T-helper 17 cell (primary cell): ENCODE measurements around the gene CCL22. TPM values are rescaled to one million over a fixed set of nuclear protein-coding genes. Genes with fewer than 3 reads are reported as not detected.
"Not testable (repeated sequence)": the region's sequence is repeated elsewhere in the genome, so short reads cannot be mapped to it uniquely, and the experiment has no call there.

Experiments
- ATAC-seq: fragments of 150-1000 bp; cut with Tn5 transposase; 2 replicates; pipeline ENCODE4 v1.10.0; 2021; ENCODE audit warnings: mild to moderate bottlenecking, moderate library complexity
- DNase-seq, 3 donors: peaks; one replicate each; pipeline versions ENCODE4 v3.0.0 to v3.0.0-alpha.2; 2020 to 2021
- H3K9me3 ChIP-seq: one replicate; pipeline ENCODE4 v1.7.0; 2013; ENCODE audit warnings: low read length, mild to moderate bottlenecking; ENCODE audit not compliant: control insufficient read depth, poor library complexity, severe bottlenecking
- H3K27ac Mint-ChIP-seq: one replicate; pipeline ENCODE4 v1.8.0; 2022; ENCODE audit warnings: mild to moderate bottlenecking, moderate library complexity, mixed read lengths
- H3K27me3 Mint-ChIP-seq: one replicate; pipeline ENCODE4 v1.8.0; 2022; ENCODE audit warnings: mixed read lengths
- H3K36me3 Mint-ChIP-seq: one replicate; pipeline ENCODE4 v1.8.0; 2022; ENCODE audit warnings: low read depth, mixed read lengths
- H3K4me1 Mint-ChIP-seq: one replicate; pipeline ENCODE4 v1.8.0; 2022; ENCODE audit warnings: mild to moderate bottlenecking, mixed read lengths
- H3K4me3 Mint-ChIP-seq: one replicate; pipeline ENCODE4 v1.8.0; 2022; ENCODE audit warnings: mild to moderate bottlenecking, moderate library complexity, mixed read lengths
- total RNA-seq, 4 donors: library from RNA in 2 of 4; stranded (reverse) in 2 of 4; gene quantifications; one replicate each; pipeline ENCODE4 v1.2.3 and lab custom pipeline; 2022 to 2026

The CCL22 gene
- total RNA-seq, 2 donors from 2014 or later, result not detected

DNA sequence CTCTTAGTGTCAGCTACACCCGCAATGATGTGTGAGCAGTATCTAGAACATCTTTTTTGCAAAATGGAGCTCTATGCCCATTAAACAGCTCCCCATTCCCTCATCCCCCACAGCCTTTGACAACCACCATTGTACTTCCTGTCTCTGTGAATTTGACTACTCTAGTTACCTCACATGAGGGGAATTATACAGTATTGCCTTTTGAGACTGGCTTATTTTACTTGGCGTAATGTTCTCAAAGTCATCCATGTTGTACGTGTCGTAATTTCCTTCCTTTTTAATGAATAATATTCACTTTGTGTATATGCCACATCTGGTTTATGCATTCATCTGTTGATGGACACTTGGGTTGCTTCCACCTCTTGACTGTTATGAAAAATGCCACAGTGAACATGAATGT, 23.2 kb upstream of the CCL22 start:
- H3K4me1 Mint-ChIP-seq, result peaks cover 3% of the 10 kb centered on the region
- DNase-seq (no peak), ATAC-seq (no peak)
- H3K27me3 Mint-ChIP-seq, result peaks cover 16% of the 10 kb centered on the region
- no peak overlapping the region for H3K4me3 Mint-ChIP-seq
- no peaks in the 10 kb centered on the region for H3K9me3 ChIP-seq
- H3K36me3 Mint-ChIP-seq, result peaks cover 2% of the 10 kb centered on the region
- no peak overlapping the region for H3K27ac Mint-ChIP-seq

DNA sequence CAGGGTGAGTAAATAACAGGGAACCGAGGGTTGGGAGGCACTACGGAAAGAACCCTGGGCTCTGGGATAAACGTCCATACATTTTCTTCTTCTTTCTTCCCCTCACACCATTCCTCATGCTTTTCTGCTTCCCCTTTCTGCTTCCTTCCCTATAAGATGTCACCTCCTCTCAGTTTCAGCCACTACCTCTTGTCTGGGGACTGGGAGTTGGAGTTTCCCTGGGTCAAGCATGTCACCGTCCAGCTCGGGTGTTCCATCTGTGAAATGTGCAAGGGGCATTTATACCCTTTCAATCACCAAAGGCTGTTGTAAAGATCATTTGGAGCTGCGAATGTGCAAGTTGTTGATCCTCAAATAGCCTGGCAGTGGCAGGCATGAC, 17.5 kb upstream of the CCL22 start:
- H3K4me3 Mint-ChIP-seq, result no peak overlapping the region

GRCh38 chr16:57341441-57342303, 16.9 kb upstream of the CCL22 start:
- ATAC-seq (no peak), DNase-seq (no peak)
- H3K4me1 Mint-ChIP-seq, result peaks cover 22% of the 10 kb centered on the region
- no peak overlapping the region for H3K4me3 Mint-ChIP-seq
- H3K27me3 Mint-ChIP-seq, result peaks cover 48% of the 10 kb centered on the region
- no peak overlapping the region for H3K27ac Mint-ChIP-seq
- H3K36me3 Mint-ChIP-seq, result peaks cover 5% of the 10 kb centered on the region
- H3K9me3 ChIP-seq, result no peaks in the 10 kb centered on the region

More for the DNA sequence above, 17.5 kb upstream of the CCL22 start:
- H3K9me3 ChIP-seq, result no peaks in the 10 kb centered on the region
- H3K27me3 Mint-ChIP-seq, result peaks cover 50% of the 10 kb centered on the region
- DNase-seq, result no peak
- H3K36me3 Mint-ChIP-seq, result peaks cover 5% of the 10 kb centered on the region
- no peak for ATAC-seq
- no peak overlapping the region for H3K27ac Mint-ChIP-seq
- H3K4me1 Mint-ChIP-seq, result peaks cover 22% of the 10 kb centered on the region

DNA sequence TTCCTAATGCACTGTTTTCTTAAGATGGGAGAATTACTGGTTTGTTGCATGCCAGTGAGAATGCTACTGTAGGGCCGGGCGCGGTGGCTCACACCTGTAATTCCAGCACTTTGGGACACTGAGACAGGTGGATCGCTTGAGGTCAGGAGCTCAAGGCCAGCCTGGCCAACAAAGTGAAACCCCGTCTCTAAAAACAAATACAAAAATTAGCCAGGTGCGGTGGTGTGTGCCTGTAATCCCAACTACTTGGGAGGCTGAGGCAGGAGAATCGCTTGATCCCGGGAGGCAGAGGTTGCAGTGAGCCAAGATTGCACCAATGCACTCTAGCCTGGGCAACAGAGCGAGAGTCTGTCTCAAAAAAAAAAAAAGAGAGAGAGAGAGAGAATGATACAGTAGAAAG, 16.0 kb upstream of the CCL22 start:
- DNase-seq, H3K27ac Mint-ChIP-seq, H3K4me3 Mint-ChIP-seq, ATAC-seq, H3K36me3 Mint-ChIP-seq, H3K9me3 ChIP-seq: not testable (repeated sequence)
- Mint-ChIP-seq H3K27me3 (peaks cover 48% of the 10 kb centered on the region), H3K4me1 (peaks cover 22% of the 10 kb centered on the region)

- peaks cover 7% of the 10 kb centered on the region for H3K36me3 Mint-ChIP-seq
- no peak overlapping the region for H3K27ac Mint-ChIP-seq
- DNase-seq (no peak), ATAC-seq (no peak)
- peaks cover 51% of the 10 kb centered on the region for H3K27me3 Mint-ChIP-seq
- H3K4me1 Mint-ChIP-seq, result peaks cover 22% of the 10 kb centered on the region
- H3K9me3 ChIP-seq, result no peaks in the 10 kb centered on the region
- no peak overlapping the region for H3K4me3 Mint-ChIP-seq
These were observed 15.4 kb upstream of the CCL22 start for GRCh38 chr16:57343221-57343620.

DNA sequence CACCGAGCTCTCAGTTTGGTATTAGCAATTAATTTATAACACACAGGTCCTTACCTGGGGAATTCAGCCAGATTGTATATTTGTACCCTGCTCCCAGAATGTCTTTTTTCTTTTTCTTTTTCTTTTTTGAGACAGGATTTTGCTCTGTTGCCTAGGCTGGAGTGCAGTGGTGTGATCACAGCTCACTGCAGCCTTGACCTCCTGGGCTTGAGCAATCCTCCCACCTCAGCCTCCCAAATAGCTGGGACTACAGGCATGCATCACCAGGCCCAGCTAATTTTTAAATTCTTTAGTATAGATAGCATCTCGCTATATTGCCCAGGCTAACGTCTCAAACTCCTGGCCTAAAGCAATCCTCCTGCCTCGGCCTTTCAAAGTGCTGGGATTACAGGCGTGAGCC, 14.5 kb upstream of the CCL22 start:
- not testable (repeated sequence) for H3K36me3 Mint-ChIP-seq, H3K9me3 ChIP-seq, DNase-seq, H3K27ac Mint-ChIP-seq, ATAC-seq, H3K4me3 Mint-ChIP-seq
- H3K4me1 Mint-ChIP-seq, result peaks cover 28% of the 10 kb centered on the region
- peaks cover 52% of the 10 kb centered on the region for H3K27me3 Mint-ChIP-seq

GRCh38 chr16:57345021-57345420, 13.6 kb upstream of the CCL22 start:
- no peak overlapping the region for H3K4me3 Mint-ChIP-seq
- peaks cover 31% of the 10 kb centered on the region for H3K4me1 Mint-ChIP-seq
- H3K27ac Mint-ChIP-seq, result no peak overlapping the region
- peaks cover 54% of the 10 kb centered on the region for H3K27me3 Mint-ChIP-seq
- no peaks in the 10 kb centered on the region for H3K9me3 ChIP-seq
- ATAC-seq (no peak), DNase-seq (no peak)
- peaks cover 5% of the 10 kb centered on the region for H3K36me3 Mint-ChIP-seq

- H3K27ac Mint-ChIP-seq, result no peak overlapping the region
- H3K9me3 ChIP-seq, result no peaks in the 10 kb centered on the region
- DNase-seq (no peak), ATAC-seq (no peak)
- peaks cover 55% of the 10 kb centered on the region for H3K27me3 Mint-ChIP-seq
- H3K4me3 Mint-ChIP-seq, result no peak overlapping the region
- peaks cover 32% of the 10 kb centered on the region for H3K4me1 Mint-ChIP-seq
- H3K36me3 Mint-ChIP-seq, result peaks cover 5% of the 10 kb centered on the region
These were observed 12.8 kb upstream of the CCL22 start for GRCh38 chr16:57345666-57346204.

DNA sequence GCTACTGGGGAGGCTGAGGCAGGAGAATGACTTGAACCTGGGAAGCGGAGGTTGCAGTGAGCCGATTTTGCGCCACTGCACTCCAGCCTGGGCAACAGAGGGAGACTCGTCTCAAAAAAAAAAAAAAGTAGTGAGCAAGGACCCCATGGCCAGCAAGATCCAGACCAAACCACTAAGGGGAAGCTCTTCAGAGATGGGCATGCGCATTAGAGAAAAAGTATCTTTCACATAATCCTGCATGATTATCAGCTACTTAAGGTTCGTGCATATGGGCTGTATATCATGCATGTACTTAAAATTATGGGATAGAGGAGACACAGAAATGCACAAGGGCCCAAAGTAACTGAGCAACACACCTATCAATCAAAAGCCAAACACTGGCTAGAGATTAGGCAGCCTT, 10.7 kb upstream of the CCL22 start:
- ATAC-seq (no peak), DNase-seq (no peak)
- H3K9me3 ChIP-seq, result no peaks in the 10 kb centered on the region
- H3K27me3 Mint-ChIP-seq, result peaks cover 38% of the 10 kb centered on the region
- H3K4me3 Mint-ChIP-seq, result no peak overlapping the region
- H3K4me1 Mint-ChIP-seq, result peaks cover 23% of the 10 kb centered on the region
- H3K27ac Mint-ChIP-seq, result no peak overlapping the region
- peaks cover 3% of the 10 kb centered on the region for H3K36me3 Mint-ChIP-seq

DNA sequence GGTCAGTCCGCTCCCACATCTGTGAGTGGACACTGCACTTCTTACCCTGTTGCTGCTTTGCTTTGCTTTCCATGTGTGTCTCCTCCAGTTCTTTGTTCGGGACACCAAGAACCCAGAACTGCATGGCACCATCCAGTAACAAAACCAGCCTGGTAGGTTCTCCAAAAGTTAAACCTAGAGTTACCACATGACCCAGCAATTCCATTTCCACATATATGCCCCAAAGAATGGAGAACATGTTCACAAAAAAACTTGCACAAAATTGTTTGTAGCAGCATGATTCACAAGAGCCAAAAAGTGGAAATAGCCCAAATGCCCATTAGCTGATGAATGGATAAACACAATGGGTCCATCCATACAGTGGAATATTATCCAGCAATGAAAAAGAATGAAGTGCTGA, 10.3 kb upstream of the CCL22 start:
- no peak overlapping the region for H3K27ac Mint-ChIP-seq
- H3K4me3 Mint-ChIP-seq, result no peak overlapping the region
- H3K9me3 ChIP-seq, result no peaks in the 10 kb centered on the region
- DNase-seq (no peak), ATAC-seq (no peak)
- peaks cover 3% of the 10 kb centered on the region for H3K36me3 Mint-ChIP-seq
- H3K4me1 Mint-ChIP-seq, result peaks cover 23% of the 10 kb centered on the region
- peaks cover 36% of the 10 kb centered on the region for H3K27me3 Mint-ChIP-seq

GRCh38 chr16:57349212-57350031, 9.2 kb upstream of the CCL22 start:
- Mint-ChIP-seq H3K4me1 (peaks cover 20% of the 10 kb centered on the region), H3K27me3 (peaks cover 29% of the 10 kb centered on the region), H3K36me3 (peaks cover 3% of the 10 kb centered on the region), H3K27ac (no peak overlapping the region), H3K4me3 (peak overlapping the region; percentile 12)
- DNase-seq (no peak), ATAC-seq (peak; percentile 92)
- H3K9me3 ChIP-seq, result no peaks in the 10 kb centered on the region

DNA sequence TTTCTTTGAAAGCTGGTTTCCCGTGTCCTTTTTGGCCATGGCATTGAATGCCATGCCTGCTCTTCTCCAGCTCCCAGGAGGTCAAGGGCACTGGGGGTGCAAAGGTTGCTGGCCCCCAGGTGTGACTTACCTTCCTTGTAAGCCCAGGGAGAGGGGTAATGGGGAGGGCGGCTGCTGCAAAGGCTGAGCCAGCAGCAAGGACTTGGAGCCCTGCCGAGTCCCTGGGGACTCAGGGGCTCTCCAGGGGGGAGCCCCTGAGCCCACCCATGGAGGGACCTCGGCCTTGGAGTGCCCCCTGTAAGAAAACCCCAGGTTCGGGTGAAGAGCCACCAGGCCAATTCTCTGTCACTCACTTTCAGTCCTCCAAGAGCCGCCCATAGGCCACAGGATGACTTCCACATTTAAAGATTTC, 5.9 kb upstream of the CCL22 start:
- ATAC-seq, result no peak
- Mint-ChIP-seq H3K36me3 (no peaks in the 10 kb centered on the region), H3K27ac (no peak overlapping the region), H3K4me1 (peaks cover 13% of the 10 kb centered on the region), H3K27me3 (peaks cover 29% of the 10 kb centered on the region), H3K4me3 (no peak overlapping the region)
- no peak for DNase-seq
- no peaks in the 10 kb centered on the region for H3K9me3 ChIP-seq

DNA sequence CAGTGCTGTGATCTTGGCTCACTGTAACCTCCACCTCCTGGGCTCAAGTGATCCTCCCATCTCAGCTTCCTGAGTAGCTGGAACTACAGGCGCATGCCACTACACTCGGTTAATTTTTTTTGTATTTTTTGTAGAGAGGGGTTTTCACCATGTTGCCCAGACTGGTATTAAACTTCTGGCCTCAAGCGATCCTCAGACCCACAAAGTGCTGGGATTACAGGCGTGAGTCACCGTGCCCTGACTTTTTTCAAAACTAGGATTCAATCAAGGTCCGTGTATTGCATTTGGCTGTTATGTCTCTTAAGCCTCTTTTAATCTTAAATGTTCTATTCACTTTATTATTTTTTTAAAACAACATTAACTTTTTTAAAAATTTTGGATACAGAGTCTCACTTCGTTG, 4.3 kb upstream of the CCL22 start:
- no peak for ATAC-seq

More for the DNA sequence above, 4.3 kb upstream of the CCL22 start:
- Mint-ChIP-seq H3K27ac (no peak overlapping the region), H3K4me1 (peaks cover 6% of the 10 kb centered on the region), H3K4me3 (no peak overlapping the region), H3K36me3 (no peaks in the 10 kb centered on the region), H3K27me3 (peaks cover 17% of the 10 kb centered on the region)
- H3K9me3 ChIP-seq, result no peaks in the 10 kb centered on the region
- DNase-seq, result no peak
